Measurements from ENCODE around the gene INO80. TPM values are rescaled to one million over a fixed set of nuclear protein-coding genes. Genes with fewer than 3 reads are reported as not detected.

INO80 gene
- total RNA-seq, 2 experiments from 2014 or later = 31.7 to 35.1 TPM

- Histone ChIP-seq H3K4me1 (ENCODE audit: insufficient read depth, low read length, poor library complexity, severe bottlenecking) (no peaks in the 10 kb centered on the region), H3K9me2 (ENCODE audit: insufficient read depth, low read length) (no peaks in the 10 kb centered on the region), H3K4me2 (ENCODE audit: low read length) (no peak overlapping the region), H3K9me3 (ENCODE audit: low read length) (no peaks in the 10 kb centered on the region), H4K20me1 (ENCODE audit: insufficient read depth, low read length) (no peaks in the 10 kb centered on the region), H2AFZ (ENCODE audit: low read length) (no peak overlapping the region), H3K79me2 (ENCODE audit: insufficient read depth, low read depth, low read length) (no peaks in the 10 kb centered on the region), H3K27ac (ENCODE audit: low read depth, low read length, poor library complexity, severe bottlenecking) (no peak overlapping the region), H3K36me3 (ENCODE audit: insufficient read depth, low read length) (no peaks in the 10 kb centered on the region), H3K4me3 (ENCODE audit: low read depth, low read length, poor library complexity, severe bottlenecking) (no peak overlapping the region)
- no peak for DNase-seq (ENCODE audit: low spot score)
- no TSS peak for BruUV-seq (replicated peaks)
- intact Hi-C loops (cut with micrococcal nuclease; ENCODE audit: unreplicated experiment) = no loop called here
- TF ChIP-seq CTCF (conservative IDR thresholded peaks at IDR 0.05; ENCODE audit: low read length) (no peak), EZH2phosphoT487 (IDR thresholded peaks at IDR 0.05; ENCODE audit: borderline replicate concordance, low read depth, low read length) (no peak)
- POLR2A ChIA-PET = interaction anchor here (0.6 kb wide), 1 partner anchor 71 kb away, joined by 5 read pairs; no protein-coding TSS in a partner anchor
- CTCF ChIA-PET (ENCODE audit: unreplicated experiment) = no interaction called here
Measured at GRCh38 chr15:40969363-40969762, 146.7 kb downstream of the INO80 start.

GRCh38 chr15:40968290-40969085 lies 147.6 kb downstream of the INO80 start:
- no peaks in the 10 kb centered on the region for H3K9me3 ChIP-seq (ENCODE audit: low read length)
- no peak overlapping the region for H3K4me2 ChIP-seq (ENCODE audit: low read length)
- H3K79me2 ChIP-seq (ENCODE audit: insufficient read depth, low read depth, low read length) = no peaks in the 10 kb centered on the region
- POLR2A ChIA-PET = interaction anchor here (0.5 to 0.7 kb wide), 2 partner anchors 56 to 266 kb away, joined by 3 to 6 read pairs; no protein-coding TSS in a partner anchor
- H3K4me3 ChIP-seq (ENCODE audit: low read depth, low read length, poor library complexity, severe bottlenecking) = no peak overlapping the region
- no peak overlapping the region for H3K27ac ChIP-seq (ENCODE audit: low read depth, low read length, poor library complexity, severe bottlenecking)
- CTCF ChIA-PET (ENCODE audit: unreplicated experiment) = no interaction called here
- H2AFZ ChIP-seq (ENCODE audit: low read length) = no peak overlapping the region
- no peak for TF ChIP-seq EZH2phosphoT487 (IDR thresholded peaks at IDR 0.05; ENCODE audit: borderline replicate concordance, low read depth, low read length)
- no peak for TF ChIP-seq CTCF (conservative IDR thresholded peaks at IDR 0.05; ENCODE audit: low read length)
- H4K20me1 ChIP-seq (ENCODE audit: insufficient read depth, low read length) = no peaks in the 10 kb centered on the region
- no peaks in the 10 kb centered on the region for H3K36me3 ChIP-seq (ENCODE audit: insufficient read depth, low read length)
- no TSS peak for BruUV-seq (replicated peaks)
- no peaks in the 10 kb centered on the region for H3K9me2 ChIP-seq (ENCODE audit: insufficient read depth, low read length)
- no peak for DNase-seq (ENCODE audit: low spot score)
- no peaks in the 10 kb centered on the region for H3K4me1 ChIP-seq (ENCODE audit: insufficient read depth, low read length, poor library complexity, severe bottlenecking)
- intact Hi-C loops (cut with micrococcal nuclease; ENCODE audit: unreplicated experiment) = no loop called here

GRCh38 chr15:40964634-40965033 lies 151.4 kb downstream of the INO80 start:
- POLR2A ChIA-PET = interaction anchor here (1.0 to 4.1 kb wide), 2 partner anchors 11 to 19 kb away, joined by 3 to 25 read pairs; partner anchors contain the start of gene CHAC1
- BruUV-seq (replicated peaks) = no TSS peak
- TF ChIP-seq EZH2phosphoT487 (IDR thresholded peaks at IDR 0.05; ENCODE audit: borderline replicate concordance, low read depth, low read length) = no peak
- no peak for TF ChIP-seq CTCF (conservative IDR thresholded peaks at IDR 0.05; ENCODE audit: low read length)
- Histone ChIP-seq H4K20me1 (ENCODE audit: insufficient read depth, low read length) (no peaks in the 10 kb centered on the region), H3K9me3 (ENCODE audit: low read length) (no peaks in the 10 kb centered on the region), H3K27ac (ENCODE audit: low read depth, low read length, poor library complexity, severe bottlenecking) (no peak overlapping the region), H3K4me2 (ENCODE audit: low read length) (no peak overlapping the region), H3K36me3 (ENCODE audit: insufficient read depth, low read length) (no peaks in the 10 kb centered on the region), H2AFZ (ENCODE audit: low read length) (no peak overlapping the region), H3K9me2 (ENCODE audit: insufficient read depth, low read length) (no peaks in the 10 kb centered on the region), H3K4me1 (ENCODE audit: insufficient read depth, low read length, poor library complexity, severe bottlenecking) (no peaks in the 10 kb centered on the region), H3K4me3 (ENCODE audit: low read depth, low read length, poor library complexity, severe bottlenecking) (no peak overlapping the region), H3K79me2 (ENCODE audit: insufficient read depth, low read depth, low read length) (no peaks in the 10 kb centered on the region)
- CTCF ChIA-PET (ENCODE audit: unreplicated experiment) = interaction anchor here (0.6 kb wide), 1 partner anchor 11 kb away, joined by 3 read pairs; the partner anchor contains the start of gene CHAC1
- DNase-seq (ENCODE audit: low spot score) = no peak
- intact Hi-C loops (cut with micrococcal nuclease; ENCODE audit: unreplicated experiment) = no loop called here

Data from OCI-LY7 (cell line).